ENCODE measurements around the gene PLAA.

DNA sequence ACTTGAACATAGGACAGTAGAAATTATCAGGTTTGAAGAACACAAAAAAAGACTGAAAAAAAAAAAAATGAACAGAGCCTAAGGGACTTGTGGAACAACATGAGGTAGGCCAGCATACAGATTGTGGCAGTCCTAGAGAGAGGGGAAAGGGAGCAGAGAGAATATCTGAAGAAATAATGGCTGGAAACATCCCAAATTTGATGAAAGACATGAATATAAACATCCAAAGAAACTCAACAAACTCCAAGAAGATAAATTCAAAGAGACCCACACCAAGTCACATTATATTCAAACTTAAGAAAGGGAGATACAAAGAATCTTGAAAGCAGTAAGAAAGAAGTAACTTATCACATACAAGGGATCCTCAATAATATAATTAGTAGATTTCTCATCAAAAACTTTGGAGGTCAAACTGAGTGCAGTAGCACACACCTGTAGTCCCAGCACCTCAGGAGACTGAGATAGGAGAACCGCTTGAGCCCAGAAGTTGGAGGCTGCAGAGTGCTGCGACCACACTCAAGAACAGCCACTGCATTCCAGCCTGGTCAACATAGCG lies 9.1 kb downstream of the PLAA start:
- TF ChIP-seq, protein P1, sequence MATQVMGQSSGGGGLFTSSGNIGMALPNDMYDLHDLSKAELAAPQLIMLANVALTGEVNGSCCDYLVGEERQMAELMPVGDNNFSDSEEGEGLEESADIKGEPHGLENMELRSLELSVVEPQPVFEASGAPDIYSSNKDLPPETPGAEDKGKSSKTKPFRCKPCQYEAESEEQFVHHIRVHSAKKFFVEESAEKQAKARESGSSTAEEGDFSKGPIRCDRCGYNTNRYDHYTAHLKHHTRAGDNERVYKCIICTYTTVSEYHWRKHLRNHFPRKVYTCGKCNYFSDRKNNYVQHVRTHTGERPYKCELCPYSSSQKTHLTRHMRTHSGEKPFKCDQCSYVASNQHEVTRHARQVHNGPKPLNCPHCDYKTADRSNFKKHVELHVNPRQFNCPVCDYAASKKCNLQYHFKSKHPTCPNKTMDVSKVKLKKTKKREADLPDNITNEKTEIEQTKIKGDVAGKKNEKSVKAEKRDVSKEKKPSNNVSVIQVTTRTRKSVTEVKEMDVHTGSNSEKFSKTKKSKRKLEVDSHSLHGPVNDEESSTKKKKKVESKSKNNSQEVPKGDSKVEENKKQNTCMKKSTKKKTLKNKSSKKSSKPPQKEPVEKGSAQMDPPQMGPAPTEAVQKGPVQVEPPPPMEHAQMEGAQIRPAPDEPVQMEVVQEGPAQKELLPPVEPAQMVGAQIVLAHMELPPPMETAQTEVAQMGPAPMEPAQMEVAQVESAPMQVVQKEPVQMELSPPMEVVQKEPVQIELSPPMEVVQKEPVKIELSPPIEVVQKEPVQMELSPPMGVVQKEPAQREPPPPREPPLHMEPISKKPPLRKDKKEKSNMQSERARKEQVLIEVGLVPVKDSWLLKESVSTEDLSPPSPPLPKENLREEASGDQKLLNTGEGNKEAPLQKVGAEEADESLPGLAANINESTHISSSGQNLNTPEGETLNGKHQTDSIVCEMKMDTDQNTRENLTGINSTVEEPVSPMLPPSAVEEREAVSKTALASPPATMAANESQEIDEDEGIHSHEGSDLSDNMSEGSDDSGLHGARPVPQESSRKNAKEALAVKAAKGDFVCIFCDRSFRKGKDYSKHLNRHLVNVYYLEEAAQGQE (IDR thresholded peaks at IDR 0.05; ENCODE audit: insufficient read depth in 1 of 2, low read depth in 2 of 2, low read length in 2 of 2): no peak
- TF ChIP-seq POLR2AphosphoS5 (IDR thresholded peaks at IDR 0.05; ENCODE audit: low read depth, low read length) (no peak), FOXP2 (optimal IDR thresholded peaks at IDR 0.05; ENCODE audit: borderline replicate concordance, extremely low read depth, extremely low read length, insufficient read depth) (no peak), SIN3A (IDR thresholded peaks at IDR 0.05; ENCODE audit: borderline replicate concordance, insufficient read depth, low read length) (no peak), TAF1 (IDR thresholded peaks at IDR 0.05; ENCODE audit: borderline replicate concordance, insufficient read depth, low read length) (no peak)

Measured in PFSK-1 (cell line).